Measurements from ENCODE around the gene ERG.

ERG gene

DNA sequence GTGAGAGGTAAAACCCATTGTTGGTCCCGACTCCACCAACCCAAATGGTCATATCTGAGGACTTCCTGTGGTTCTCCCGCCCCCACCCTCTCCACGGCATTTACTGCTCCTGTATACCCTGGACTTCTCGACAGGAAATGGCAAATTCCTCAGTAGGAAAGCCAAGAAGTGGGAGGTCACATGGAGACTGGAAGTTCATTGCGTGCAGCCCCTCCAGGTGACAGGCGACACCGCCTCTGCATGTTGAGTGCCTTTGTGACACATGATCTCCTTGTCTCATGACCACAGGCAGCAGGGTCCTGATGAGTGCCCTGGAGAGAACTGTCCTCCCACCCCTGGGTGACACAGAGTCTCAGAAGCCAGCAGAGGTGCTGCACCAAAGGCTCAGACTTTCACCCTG is 24.2 kb downstream of the ERG start:
- DNase-seq (ENCODE audit: low read depth in 2 of 2) = no peak

DNA sequence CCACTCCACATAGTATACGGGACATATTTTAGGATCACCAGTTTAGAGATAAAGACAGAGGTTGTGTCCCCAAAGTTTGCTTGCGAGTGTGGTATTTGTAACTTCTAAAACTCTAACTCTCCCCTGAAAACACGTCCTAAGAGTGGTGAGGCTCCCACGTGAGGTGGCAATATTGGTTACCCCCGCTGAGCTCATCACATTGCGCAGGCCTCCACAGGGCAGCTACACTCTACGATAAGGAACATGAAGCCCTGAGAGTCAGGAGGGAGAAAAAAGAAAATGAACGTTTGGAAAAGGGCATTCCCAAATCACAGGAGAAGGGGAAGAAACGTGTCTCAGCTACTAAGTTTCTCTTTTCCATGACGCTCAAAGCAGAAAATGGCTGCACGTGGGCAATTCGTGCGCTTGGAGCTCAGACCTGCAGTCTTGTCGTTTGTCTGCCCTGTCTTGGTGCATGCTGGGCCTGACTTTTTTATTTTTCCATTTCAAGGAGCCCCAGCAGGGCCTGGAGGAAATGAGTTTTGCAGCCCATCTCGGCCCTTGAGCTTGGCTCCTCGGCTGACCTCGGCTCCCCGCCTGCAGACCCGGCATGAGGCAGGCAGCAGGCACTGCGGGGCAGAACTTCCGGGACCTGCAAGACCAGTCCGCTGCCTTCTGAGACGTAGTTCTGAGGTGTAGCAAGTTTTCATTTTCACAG is 25.7 kb downstream of the ERG start:
- no peak for DNase-seq (ENCODE audit: low read depth in 2 of 2)

DNA sequence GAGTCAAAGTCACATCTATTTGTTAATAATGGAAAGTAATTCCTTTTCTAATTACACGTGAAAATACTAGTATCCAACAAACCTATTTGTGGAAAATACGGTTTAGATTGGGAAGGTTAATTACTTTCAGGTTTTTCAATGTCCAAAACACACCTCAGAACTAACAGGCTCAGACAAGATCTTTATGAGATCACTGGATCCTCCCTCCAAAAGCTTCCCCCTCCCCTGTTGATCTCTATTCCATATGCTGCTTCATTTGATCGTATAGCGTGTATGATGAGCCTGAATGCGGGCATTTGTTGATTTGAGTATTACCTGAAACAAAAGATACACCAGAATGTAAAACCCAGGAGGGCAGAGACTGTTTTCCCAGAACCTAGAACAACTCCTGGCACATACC is 26.5 kb downstream of the ERG start:
- no peak for DNase-seq (ENCODE audit: low read depth in 2 of 2)

DNA sequence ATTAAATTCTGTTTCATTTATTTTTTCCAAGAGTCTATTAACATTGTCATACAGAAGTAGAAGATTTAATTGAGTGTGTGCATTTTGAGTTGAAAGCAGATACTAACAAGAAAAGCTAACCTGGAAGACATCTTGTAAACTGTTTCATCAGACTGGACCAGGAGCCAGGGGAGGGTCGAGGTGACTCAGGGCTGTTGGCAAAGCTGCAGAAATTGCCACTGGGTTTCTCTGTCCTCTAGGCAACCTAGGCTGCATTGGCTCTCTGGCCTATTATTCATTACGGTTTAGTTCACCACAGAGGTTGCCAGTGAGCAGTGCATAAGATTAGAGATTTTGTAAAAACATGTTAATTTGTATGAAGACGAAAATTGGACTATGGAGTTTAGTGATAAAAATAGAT is 27.5 kb downstream of the ERG start:
- DNase-seq (ENCODE audit: low read depth in 2 of 2) = no peak

DNA sequence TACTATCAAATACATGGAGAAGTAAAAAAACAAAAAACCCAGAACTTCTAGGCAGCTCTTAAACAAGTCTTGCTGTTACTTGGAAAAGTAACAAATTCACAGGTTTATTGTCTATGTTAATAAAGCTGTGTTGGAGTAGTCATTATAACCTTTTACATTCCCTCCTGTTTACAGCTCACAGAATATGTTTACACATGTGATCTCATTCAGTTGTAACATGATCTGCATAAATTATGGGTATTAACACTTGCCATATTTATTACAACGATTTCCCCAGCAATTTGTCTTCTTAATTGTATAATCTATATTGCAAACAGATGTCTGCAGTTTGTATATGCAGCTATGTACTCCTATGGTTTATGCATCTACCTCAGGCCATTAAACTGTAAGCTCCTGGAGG is 28.6 kb downstream of the ERG start:
- no peak for DNase-seq (ENCODE audit: low read depth in 2 of 2)

DNA sequence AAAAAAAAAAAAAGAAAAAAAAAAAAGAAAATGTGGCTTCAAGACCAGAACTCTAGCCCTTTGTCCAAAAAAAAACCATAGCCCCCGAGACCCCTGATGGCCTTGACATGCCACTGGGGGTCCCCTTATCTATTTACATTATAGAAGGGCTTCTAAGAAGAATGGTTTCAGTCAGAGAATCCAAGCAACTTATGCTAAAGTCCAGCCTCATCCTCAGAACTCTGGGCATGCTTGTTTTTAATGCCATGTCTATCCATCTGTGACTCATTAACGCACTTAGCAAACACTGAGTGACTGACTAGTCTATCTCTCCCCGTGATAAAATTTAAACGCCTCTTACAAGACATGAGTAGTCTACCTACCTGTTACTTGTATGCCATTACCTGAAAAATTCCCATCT is 29.3 kb downstream of the ERG start:
- DNase-seq (ENCODE audit: low read depth in 2 of 2) = no peak

DNA sequence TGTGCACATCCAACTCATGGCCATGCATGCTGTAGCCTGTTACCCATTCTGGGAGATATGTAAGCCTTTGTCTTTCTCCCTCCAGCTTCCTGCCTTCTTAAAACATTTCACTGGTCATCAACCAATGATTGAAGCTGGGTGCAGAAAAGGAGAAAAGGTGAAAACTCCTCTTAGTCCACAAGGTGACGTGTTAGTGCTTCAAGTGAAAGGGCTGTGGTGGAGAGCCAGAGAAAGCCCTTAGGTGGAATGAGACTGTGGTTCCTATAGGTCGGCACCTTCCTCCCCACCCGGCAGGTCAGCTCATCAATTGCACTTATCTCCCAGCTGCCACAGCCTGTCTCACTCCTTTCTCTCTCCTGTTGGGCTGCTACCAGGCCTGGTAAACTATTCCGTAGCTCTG is 30.4 kb downstream of the ERG start:
- DNase-seq (ENCODE audit: low read depth in 2 of 2) = no peak

DNA sequence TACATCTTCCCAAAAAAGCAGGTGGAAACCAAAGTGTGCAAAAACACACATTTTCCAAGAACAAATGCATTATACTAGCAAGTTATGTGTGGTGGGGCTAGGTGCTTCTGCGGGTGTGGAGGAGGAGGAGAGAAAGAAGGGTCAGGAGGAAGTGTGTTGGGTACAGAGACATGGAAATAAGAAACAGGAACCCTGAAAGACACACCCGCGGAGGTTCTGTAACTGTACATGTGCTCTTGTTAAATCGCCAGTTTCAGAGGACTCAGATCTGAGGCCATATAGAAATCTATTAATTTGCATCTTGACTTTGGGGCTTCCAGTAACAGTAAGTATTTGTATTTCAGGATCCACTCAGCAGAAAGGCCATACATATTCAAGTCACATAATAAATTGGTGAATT is 30.9 kb downstream of the ERG start:
- DNase-seq (ENCODE audit: low read depth in 2 of 2) = no peak

DNA sequence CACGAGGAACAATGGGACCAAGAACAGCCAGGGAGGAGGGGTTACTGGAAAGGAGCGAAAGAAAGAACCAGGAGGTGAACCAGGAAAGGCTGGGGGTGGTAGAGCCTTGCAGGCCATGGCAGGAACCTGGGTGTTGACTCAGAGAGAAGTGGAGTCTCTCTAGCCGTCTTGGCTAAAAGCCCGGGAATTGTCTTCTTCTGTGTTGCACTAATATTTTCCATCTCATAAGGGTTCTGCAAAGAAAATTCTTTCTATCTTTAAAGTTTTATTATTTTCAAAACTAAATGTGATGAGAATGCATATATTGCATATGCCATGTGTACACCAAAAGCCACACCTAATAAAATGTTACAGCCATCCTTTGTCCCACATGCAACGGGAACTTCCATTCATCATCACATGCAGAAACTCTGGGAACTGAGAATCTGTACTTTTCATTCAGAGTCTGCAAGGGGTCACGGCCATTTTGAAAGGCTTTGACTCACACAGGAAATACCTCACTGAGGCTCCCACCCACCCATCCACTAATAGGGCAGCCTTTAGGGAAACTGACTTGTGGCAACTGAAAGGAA is 38.0 kb downstream of the ERG start:
- DNase-seq (ENCODE audit: low read depth in 2 of 2) = no peak

DNA sequence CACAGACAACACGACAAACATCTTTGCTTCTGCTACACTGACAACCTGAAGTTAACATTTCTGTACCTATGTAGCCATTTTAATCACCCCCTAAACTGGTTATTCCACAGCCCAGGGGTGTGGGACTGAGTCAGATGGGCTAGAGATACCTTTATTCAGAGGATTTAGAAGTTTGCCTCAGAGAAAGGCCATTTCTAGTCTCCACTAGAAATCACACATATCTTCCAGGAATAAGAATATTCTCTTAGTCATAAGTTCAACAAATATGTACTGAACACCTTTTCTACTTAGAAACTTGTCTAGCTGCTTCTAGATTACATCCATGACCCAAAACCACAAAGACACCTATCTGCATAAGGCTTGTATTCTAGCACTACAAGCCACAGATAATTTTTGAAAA is 38.8 kb downstream of the ERG start:
- no peak for DNase-seq (ENCODE audit: low read depth in 2 of 2)

DNA sequence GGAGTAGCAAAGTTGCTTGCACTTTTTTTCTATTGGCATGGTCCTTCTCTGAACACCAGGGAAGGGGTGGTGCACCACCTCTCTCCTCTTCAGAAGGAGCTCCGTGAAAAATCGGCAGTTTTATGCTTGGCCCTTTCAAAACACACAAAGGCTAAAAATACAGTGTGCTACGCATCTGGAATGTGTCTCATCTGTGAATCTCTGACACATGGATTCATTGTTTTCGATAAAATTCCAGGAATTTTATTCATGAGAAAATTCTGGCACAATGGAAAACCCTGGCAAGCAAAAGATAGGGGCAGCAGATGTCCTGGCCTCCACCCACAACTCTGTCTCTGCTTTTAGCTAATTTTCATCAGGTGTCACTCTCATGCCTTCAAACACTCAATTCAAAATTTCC is 42.9 kb downstream of the ERG start:
- DNase-seq (ENCODE audit: low read depth in 2 of 2) = no peak

DNA sequence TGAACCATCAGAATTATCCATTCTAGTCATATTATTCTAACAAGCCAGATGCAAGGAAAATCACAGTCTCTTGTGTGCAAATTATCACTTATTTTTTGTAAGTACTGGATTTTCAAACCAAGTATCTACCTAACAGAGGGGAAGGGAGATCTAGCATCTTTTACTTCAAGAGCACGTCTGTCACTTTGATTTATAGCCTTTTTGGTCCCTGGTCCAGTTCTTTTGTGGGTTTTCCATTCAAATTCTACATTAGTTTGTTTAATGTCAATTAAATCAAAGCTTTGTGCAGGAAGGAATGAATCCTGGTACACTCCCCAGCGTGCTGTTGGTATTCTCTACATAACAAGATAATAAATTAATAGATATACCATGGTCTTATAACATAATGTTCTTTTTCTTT is 43.6 kb downstream of the ERG start:
- no peak for DNase-seq (ENCODE audit: low read depth in 2 of 2)

DNA sequence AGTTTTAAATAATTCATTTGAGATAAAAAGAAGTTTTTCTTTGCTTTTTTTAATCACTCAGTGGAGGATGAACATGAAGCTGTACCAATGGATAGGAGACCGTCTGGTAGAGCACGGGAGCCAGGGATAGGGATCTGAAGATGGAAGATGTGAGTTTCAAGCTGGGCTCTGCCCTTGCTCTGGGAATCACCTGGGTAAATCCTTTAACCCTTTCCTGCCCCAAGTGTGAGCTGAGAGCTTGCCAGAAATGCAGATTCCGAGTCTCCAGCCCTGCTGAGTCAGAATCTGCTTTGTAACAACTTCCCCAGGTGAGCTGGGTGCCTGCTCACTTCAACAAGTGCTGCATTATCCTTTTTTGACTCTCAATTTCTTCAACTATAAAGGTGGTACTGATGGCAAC is 44.1 kb downstream of the ERG start:
- DNase-seq (ENCODE audit: low read depth in 2 of 2) = no peak

DNA sequence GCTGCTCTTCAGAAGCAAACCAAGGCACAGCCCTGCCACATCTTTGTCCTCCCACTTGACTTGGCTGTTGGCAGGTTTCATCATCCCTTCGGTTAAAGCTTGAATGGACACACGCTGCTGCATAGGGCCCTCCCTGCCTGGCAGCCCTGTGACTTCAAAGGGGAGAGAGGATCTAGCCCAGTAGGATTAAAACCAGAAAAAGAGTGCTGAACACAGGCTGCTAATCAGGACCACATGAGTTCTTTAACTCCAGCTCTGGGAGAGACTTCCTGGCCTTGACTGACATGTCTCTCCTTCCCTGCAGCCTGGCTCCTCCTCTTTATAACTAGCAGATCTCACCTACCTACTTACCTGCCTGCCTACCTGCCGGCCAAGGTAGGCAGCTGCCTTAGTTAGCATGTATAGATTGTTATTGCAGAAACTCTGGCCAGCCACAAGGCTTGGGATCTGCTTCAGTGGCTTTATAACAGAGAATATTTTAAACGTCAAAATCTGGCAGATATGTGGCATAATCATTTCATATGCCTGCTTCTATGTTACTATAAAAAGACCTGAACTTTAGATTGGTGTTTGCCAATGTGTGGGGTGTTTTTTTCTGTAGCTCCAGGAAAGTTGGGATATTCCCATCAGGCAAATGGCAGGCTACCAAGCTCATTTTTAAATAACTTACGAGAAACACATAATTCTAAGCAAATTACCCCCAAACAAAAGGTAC is 49.4 kb downstream of the ERG start:
- DNase-seq (ENCODE audit: low read depth in 2 of 2) = no peak

DNA sequence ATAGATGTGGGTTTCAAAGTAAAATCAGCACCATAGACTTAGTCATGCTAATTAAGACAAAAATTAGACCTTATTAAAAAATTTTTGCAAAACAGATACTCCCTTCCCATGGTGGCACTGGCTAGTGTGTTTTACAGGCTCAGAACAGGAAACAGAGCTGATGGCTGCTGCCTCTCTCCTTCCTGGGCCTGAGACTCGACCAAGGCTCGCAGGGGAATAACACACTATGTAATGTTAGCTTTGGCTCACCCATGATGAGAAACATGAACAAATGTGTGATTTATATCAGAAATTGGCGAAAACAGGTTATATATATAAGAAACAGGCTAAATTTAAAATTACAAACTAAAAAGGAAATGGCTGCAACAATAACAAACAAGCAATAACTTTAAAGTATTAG is 50.7 kb downstream of the ERG start:
- DNase-seq (ENCODE audit: low read depth in 2 of 2) = no peak

DNA sequence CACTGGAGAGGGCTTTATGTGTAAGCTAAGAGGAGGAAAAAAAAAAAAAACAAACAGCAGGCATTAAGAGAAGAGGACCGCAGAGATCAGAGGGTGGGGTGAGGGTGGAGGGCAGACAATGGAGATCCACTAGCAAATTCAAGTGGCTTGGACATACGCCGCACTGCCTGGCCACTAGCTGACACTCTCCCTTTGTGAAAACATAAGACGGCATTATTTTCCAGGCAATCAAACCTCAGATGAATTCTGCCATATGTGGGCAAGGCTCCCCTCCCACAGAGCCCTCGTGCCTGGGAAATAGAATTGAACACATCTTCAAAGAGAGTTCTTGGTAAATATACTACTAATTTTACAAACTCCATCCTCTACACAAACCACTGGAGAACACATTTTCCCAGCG is 53.6 kb downstream of the ERG start:
- no peak for DNase-seq (ENCODE audit: low read depth in 2 of 2)

DNA sequence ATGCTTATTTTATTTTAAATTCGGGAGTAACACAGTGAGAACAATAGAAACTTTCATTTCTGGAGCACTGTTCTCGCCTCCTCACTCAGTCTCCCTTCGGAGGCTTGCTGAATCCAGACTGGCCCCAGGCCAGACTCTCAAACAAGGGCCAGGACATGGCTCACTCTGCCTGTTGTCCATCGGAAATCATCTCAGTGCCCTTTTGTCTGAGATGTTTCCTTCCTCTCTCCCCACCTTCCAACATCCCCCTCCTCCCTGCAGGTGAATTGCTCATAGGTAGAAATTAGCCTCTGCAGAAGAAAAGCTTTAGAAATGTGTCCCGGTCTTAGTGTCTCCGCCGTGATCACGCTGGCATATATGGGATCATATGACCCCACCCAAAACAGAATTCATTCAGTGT is 55.2 kb downstream of the ERG start:
- DNase-seq (ENCODE audit: low read depth in 2 of 2) = no peak

DNA sequence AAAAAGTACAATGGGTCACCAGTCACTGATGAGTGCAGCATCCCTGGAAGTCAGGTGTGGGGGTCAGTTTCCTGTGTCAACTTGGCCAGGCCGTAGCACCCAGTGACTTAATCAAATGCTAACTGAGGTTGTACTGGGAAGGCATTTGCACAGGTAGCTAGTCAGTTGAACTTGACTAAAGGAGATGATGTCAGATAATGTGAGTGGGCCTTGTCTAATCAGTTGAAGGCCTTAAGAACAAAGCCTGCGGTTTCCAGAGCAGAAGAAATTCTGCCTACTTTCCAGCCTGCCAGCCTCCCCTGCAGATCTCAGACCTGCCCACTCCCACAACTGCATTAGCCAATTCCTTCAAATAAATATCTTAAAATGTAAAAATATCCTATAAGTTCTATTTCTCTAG is 57.1 kb downstream of the ERG start:
- no peak for DNase-seq (ENCODE audit: low read depth in 2 of 2)

DNA sequence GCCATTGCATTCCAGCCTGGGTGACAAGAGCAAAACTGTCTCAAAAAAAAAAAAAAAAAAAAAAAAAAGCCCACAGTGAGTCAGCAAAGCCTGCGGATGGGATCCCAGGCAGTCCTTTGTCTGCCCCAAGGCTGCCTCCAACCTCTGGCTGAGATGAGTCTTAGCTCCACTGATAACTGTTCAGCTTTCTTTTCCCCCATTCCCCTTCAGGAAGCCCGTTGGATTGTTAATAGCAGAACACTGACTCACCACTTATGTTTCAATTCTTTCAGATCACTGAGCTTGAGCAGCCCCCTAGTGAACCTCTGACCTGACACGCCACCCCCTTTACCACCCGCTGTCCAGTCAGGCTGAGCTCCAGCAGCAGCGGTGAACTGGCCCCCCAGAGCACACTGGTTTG is 57.5 kb downstream of the ERG start:
- no peak for DNase-seq (ENCODE audit: low read depth in 2 of 2)

DNA sequence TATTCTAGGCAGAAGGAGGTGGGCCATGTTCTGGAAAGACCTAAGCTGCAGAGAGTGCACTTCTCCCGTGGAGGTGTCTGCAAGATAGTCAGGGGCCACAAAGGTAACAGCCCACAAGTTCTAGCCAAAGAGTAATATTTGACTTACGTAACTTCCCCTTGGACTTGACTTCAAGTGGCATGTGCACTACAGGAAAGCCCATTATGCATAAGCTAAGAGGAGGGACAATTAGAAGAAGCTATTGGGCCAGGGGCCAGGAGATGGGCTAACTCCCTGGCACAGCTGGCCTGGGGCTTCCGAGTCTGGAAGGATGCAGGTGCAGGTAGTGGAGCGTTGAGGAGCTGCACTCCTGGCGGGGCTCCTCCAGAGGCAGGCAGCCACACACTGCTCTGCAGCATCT is 58.3 kb downstream of the ERG start:
- DNase-seq (ENCODE audit: low read depth in 2 of 2) = no peak

DNA sequence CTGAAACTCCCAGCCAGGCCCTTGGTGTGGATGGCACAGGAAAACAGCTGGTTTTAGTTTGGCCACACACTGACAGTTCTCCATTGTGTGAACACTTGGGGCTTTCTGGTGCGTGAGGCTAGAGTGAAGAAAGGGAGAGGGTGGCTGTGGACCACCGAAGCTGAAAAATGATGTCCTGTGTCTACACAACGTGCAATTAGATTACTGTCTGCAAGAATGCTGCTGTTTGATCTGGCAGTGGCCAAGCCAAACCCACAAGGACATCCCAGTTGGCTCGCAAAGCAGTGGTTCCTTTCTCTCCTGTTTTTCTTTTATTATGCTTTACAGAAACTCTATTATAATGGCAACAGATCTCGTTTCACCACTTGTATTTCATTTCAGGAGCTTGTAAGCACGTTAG is 58.9 kb downstream of the ERG start:
- no peak for DNase-seq (ENCODE audit: low read depth in 2 of 2)

DNA sequence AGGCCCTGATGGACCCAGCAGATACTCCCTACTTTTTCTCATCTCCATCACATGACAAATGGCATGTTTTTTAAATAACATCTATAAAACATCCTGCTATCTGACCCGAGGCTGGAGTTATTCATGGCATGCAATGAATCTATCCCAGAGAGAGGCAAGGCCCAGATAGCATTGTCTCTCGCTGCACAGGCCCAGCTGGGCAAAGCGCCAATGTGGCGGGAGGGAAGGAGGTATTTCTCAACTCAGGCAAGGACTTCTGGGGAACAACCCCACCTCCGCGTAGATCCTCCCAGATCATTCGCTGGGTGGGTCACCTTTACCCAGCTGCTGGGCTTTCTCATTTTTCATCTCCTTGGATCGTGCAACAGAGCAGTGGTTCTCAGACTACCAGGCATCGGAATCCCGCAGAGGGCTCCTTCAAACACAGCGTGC is 59.8 kb downstream of the ERG start:
- DNase-seq (ENCODE audit: low read depth in 2 of 2) = no peak

DNA sequence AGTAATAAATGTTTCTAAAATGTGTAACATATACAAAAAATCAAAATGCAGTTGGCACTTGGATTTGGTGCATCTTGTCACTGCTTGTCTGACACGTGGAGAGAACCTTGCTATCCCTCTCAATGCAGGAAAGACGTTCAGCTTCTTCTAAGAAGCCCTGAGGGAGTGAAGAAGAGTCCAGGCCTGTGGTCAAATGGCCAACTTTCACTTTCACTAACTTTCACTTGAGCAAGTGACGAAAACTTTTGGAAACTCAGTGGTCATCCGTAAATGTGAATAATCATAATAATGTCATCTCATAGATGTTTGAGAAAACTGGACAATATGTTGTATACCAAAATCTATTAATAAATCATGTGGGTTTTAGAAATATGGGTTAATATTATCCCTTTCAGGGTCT is 61.9 kb downstream of the ERG start:
- DNase-seq (ENCODE audit: low read depth in 2 of 2) = no peak
